Measurements from ENCODE around the gene SMYD3.

SMYD3 gene

GRCh38 chr1:246001837-246002230 lies 505.2 kb downstream of the SMYD3 start:
- no peak for DNase-seq

DNA sequence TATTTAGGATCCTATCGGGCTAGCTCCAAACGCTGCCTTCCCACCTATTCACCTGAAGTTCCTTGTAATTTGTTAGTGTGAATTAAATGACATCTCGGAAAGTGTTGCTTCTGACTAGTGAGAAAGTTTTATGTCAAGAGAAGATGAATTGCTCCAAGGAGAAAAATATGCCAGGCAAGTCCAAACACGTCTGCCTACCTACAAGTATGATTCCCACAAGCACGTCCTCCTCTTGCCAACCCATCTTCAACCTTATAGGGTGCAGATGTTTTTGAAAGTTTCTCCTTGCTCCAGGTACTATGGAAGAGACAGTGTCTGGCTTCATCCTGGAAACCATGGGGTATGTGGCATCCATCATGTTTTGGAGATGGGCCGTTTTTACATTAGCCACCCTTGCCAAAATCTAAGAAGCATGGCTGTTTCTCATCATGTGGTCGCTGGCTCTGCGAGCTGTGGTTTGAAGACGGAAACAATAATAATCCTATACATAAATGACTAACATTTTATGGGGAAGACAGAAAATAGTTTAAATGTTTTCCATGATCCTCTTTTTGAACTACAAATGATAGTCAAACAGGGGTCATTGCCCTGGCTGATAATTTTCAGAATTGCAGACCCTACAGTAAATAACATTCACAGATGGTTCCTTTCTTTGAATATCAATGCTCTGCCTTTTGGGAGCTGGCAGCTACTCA lies 505.8 kb downstream of the SMYD3 start:
- no peak for DNase-seq

DNA sequence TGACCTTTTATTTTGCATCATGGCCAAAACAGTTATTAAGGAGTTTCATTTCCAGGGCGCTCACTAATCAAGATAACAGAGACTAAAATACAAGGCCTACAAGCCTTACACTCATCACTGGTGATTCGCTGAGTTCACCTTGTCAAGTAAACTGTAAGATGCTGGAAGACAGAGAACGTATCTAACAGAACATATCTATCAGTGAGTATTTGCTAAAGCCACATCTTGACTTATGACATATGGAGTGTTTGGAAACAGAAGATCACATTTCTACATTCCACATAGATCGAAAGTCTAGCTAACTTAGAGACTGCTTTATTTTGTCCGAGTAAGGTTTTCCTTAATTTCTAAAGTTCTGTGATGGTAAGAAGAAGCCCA lies 506.5 kb downstream of the SMYD3 start:
- DNase-seq: no peak

GRCh38 chr1:245999697-246000637 lies 507.1 kb downstream of the SMYD3 start:
- DNase-seq: no peak

DNA sequence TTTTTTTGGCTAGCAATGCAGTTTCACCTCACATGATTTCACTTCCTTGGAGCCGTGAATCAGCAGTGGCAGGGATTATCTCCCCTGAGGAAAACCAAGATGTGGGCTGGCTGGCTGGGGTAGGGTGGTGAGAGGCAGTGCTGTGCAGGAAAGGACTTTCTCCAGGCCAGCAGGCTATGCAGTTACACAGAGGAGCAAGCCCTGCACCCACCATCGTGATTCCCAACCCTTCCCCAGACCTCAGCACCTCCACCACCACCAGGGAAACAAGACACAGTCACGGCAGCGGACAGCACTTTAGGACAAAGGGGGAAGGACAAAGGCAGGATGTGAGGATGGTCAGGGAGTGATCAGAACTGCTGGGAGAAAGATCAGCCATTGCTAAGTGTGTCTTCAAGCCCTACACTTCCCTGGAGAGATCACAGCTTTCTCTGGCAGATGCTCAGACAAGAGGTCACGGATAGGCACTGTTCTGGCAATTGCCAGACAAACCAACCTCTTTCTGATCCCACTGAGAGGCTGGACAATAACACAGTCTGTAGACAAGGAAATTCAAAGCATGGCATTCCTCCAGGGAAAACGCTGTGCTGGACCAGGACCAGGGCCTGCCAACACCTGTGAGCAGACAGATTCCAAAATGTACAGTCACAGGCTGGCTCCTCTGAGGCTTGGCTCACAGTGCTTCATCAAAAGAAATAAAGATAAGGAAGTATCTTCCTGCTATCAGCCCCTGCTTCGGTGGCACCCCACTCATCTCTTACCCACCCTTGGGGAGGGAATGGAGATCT lies 509.4 kb downstream of the SMYD3 start:
- DNase-seq: no peak

DNA sequence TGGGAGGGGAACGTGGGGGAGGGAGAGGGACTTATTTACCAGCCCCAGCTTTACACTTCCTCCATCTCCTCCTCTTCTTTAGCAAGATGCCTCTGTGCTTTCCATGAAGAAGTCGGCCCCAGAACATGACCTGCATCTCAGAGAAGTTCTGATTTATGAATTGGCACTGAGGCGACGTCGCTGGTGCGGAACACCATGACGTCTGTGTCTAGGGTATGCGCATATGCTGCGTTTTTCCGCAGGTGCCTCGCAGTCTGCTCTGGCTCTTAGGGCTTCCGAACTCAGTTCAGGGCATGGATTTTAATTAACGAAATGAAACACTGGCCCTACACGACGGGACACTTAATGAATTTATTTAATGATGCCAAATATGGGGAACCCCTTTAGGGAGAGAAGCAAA lies 510.3 kb downstream of the SMYD3 start:
- DNase-seq: no peak

GRCh38 chr1:245995474-245995873 lies 511.6 kb downstream of the SMYD3 start:
- no peak for DNase-seq

DNA sequence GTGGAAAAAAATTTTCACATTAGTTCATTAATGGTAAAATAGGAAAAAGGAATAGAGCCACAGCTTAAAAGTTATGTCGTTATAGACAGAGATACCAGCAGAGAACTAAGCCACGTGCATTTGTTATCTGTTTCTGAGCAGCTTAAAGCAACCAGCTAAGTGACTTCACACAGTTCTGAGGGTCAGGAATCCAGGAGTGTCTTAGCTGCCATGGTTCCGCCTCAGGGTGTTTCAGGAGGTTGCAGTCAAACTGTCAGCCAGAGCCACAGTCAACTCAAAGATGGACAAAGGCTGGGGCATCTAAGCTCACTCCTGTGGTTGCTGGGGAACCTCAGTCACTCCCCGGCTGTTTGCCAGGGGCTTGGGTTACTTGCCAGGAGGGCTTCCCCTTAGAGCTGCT lies 515.8 kb downstream of the SMYD3 start:
- DNase-seq: no peak

GRCh38 chr1:245990315-245991022 lies 516.6 kb downstream of the SMYD3 start:
- DNase-seq: no peak

DNA sequence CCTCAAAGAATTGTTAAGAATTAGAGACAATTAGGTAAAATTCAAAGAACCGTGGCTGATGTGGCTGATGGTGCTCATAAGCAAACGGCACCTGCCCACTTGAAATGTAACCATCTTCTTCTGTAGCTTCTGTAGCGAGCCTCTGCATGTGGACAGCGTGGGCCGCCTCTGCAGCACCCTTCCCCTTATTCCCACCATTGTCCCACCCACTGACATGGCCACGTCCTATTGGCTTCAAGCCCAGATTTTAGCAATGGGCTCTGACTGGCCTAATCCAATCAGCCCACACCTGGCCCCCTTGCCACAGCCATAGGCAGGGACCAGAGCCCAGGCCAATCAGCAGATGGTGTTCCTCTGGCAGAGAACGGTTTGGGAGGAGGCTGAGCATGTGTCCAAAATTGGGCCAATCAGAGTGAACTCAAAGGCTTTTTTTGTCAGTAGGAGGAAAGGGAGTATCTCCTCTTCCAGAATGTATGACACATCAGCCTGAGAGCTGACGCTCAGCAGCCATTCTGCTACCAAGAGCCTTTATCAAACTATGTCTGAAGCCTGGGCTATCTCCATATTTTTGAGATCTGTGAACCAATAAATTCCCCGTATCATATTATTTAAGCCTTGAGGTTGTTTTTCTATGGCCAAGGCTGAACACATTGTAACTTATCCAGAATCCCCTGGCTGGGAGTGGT lies 518.5 kb downstream of the SMYD3 start:
- DNase-seq: no peak

DNA sequence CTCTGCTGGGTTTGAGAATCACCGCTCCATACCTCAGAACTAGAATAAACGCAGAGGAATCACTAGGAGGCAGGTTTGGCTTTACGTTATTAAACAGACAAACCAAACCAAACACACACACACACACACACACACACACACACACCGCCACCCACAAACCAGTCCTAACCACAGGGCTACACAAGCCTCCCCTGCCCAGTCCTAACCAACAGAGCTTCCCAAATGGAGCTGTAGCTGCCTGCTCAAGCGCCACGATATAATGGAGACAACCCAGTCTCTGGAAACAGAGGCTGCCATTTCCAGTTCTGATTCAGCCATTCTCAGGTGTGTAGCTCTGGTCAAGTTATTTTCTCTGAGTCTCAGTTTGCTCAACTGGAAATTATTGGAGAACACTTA lies 519.1 kb downstream of the SMYD3 start:
- no peak for DNase-seq

DNA sequence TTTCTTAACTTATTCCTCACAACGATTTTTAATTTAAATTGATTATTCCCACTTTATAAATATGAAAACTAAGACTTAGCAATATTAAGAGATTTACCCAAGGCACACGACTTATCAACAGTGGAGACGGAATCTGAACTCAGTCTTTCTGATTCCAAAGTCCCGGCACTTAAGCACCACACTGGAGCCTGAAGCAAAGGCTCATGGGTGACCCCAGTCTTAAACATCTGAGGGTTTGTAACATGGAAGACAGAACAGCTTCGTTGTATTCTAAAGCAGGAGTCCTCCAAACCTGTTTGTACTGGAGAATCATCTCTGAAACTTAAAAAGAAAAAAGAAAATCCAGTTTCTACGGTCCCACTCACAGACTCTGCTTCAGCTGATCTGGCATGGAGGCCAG lies 519.5 kb downstream of the SMYD3 start:
- DNase-seq: no peak

GRCh38 chr1:245987219-245987545 lies 519.9 kb downstream of the SMYD3 start:
- no peak for DNase-seq

DNA sequence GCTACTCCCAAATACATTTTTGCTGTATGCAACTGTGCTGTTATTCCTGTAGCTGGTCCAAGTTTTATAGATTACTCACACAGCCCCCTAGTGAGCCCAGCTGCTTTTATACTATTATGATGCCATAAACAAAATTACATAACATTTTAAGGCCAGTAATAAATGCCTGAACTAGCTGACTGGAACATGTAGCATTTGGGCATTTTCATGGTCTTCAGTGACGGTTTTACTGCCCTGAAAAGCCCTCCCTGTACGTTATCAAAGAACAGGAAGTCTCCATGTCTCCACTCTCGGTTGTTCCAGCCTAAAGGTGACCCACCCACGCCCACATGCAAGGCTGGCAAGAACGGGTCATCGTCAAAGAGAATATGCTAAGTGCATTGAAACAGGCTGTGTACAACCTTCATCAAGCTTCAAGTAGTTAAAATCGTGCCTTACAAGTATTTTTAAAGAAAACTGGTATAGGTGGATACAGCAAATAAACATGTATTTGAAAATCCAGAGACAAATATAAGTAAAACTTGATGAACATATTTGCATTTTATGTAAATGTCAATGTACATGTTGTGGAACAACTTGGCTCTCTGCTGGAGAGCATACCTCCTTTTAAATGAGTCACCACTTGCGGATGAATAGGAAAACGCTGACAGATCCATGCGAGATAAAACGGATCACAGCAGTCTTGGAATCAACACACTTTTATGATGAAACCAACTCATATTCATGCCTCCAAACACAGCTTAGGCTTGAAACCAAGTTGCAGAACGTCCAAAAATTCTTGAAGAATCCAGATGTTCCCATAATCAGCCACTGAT lies 520.5 kb downstream of the SMYD3 start:
- no peak for DNase-seq

- DNase-seq: no peak
Observed at GRCh38 chr1:245984390-245985155, 522.5 kb downstream of the SMYD3 start.

DNA sequence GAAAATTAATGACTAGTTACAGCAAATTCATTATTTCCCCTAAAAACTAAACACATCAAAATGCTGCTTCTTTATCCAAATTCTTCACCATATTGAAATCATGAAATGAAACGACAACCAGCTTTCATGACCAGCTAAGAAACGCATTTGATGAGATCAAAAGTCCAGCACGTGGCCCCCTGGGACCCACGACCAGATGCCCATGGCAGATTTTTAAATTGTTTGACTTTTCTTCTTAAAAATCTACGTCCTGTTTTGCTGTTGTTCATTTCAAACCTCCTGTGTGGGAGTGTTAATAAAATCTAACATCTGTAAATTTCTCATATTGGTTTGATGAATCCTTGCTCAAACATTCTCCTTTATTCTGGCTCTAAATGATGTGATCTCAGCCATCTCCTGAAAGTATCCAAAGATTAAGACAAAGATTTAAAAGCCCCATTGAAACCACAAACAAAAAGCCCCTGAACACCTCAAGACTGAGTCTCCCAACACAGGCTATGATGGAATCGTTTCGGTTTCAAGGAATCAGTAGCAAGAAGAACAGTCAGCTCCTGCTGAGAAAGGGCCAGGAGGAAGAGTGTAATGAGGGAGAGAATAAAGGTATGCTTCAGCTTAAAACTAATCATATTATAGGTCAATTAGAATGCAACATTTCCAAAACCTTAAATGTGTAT lies 523.6 kb downstream of the SMYD3 start:
- DNase-seq: no peak

GRCh38 chr1:245979589-245979988 lies 527.5 kb downstream of the SMYD3 start:
- DNase-seq: no peak

DNA sequence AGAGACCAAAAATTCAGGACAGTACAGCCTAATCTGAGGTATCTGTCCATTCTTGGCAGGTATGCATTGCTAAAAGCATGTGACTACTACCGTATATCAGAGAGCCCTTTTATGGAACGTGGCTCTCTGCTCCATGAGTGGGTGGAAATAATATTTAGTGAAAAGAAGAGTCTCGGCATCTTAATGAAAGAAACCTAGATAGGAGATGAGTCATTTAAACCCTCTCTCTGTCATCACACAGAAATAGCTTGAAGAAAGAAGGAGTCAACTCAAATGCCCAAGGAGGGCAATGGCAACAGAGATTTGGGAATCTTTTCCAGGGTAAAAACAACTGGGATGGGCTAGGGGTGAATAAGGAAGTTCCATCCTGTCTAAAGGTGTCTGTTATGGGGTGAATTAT lies 528.2 kb downstream of the SMYD3 start:
- no peak for DNase-seq

DNA sequence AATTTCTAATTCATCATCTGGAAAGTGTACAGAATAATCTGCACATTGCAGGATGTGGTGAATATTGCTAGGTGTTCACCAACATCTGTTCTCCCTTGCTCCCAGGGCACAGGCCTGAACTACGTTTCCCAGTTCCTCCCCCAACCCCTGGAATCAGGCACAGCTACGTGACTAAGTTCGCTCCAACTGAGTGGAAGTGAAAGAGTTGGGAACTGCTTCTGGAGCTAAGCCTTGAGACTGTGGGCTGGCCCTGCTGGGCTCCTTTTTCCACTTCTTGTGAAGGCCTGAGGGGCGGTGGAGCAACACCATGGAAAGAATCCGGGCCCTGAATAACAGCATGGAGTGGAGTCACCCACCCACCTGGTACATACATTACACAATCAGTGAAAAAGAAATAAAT lies 534.6 kb downstream of the SMYD3 start:
- DNase-seq: no peak

- DNase-seq: no peak
Observed at GRCh38 chr1:245971711-245972085, 535.4 kb downstream of the SMYD3 start.

All from midbrain (tissue), 1 donor.